OCI-LY1 (cell line): ENCODE data around the gene TRAPPC12.

Source experiments
- EZH2 ChIP-seq: fragments of 200-600 bp; sonication (generic), shearing (Covaris generic); IDR thresholded peaks from 2 replicates; pipeline ENCODE4 v1.8.0; 2017; ENCODE audit warnings: borderline replicate concordance, mixed run types, mild to moderate bottlenecking, antibody characterized with exemption, low read length, moderate library complexity, mixed read lengths
- TF ChIP-seq, protein P1 (sequence below): fragments of 200-600 bp; sonication (generic), shearing (Covaris generic); IDR thresholded peaks from 2 replicates; pipeline ENCODE4 v1.5.1; 2017; ENCODE audit warnings: mild to moderate bottlenecking, antibody characterized with exemption, low read length, moderate library complexity, mixed read lengths

DNA sequence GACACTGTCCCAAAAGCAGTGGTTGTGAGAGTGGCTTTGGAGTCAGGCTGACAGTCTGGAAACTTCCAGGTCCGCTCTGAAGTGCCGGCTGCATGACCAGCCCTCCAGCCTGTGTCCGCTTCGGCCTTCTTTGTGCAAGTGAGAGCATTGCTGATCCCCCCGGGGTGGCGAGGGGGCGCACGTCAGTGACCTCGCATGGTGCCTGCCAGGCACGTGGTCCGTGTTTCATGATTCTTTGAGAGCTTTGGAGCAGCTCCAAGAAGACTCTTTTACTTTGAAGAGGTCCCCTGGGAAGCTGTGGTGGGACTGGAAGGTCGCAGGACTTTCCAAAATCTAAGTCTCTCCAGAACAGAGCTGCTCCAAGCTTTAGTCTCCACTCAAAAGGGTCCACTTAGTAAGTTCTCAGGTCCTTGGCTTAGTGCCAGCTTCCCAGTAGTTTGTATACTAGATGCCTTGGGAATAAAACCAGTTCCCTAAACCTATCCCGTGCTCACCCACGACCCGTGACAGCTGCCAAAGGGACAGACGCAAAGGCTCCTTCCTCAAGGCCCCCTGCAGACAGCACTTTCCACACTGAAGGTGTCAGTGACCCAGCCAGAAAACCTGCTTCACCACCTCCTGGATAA is 71.0 kb downstream of the TRAPPC12 start:
- TF ChIP-seq, protein P1, sequence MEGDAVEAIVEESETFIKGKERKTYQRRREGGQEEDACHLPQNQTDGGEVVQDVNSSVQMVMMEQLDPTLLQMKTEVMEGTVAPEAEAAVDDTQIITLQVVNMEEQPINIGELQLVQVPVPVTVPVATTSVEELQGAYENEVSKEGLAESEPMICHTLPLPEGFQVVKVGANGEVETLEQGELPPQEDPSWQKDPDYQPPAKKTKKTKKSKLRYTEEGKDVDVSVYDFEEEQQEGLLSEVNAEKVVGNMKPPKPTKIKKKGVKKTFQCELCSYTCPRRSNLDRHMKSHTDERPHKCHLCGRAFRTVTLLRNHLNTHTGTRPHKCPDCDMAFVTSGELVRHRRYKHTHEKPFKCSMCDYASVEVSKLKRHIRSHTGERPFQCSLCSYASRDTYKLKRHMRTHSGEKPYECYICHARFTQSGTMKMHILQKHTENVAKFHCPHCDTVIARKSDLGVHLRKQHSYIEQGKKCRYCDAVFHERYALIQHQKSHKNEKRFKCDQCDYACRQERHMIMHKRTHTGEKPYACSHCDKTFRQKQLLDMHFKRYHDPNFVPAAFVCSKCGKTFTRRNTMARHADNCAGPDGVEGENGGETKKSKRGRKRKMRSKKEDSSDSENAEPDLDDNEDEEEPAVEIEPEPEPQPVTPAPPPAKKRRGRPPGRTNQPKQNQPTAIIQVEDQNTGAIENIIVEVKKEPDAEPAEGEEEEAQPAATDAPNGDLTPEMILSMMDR = no peak
- TF ChIP-seq EZH2 = no peak
